GM21367 (cell line): Measurements from ENCODE around the gene NCOA3.
"Not testable (repeated sequence)": the region's sequence is repeated elsewhere in the genome, so short reads cannot be mapped to it uniquely, and the experiment has no call there.

Experiments
- ATAC-seq: cut with Tn5 transposase; IDR thresholded peaks from one replicate; pipeline ENCODE4 v1.9.1; 2021; ENCODE audit not compliant: unreplicated experiment

Gene NCOA3

DNA sequence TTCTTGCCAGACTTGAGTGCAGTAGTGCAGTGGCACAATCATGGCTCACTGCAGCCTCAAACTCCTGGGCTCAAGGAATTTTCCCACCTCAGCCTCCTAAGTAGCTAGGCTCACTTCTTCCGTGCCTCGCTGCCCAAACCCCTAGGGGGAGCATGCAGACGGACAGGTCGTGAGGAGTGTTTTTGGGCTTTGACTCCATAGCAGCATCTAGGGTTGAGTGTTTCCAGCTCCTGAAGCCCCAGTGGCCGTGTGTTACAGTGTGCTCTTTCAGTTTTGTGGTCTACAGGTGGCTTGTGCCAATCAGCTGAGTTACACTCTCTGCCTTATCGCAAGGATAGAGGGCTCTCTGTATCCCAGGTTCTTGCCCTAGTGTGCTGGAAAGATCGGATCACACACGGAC, 33.4 kb downstream of the NCOA3 start:
- ATAC-seq: no peak

DNA sequence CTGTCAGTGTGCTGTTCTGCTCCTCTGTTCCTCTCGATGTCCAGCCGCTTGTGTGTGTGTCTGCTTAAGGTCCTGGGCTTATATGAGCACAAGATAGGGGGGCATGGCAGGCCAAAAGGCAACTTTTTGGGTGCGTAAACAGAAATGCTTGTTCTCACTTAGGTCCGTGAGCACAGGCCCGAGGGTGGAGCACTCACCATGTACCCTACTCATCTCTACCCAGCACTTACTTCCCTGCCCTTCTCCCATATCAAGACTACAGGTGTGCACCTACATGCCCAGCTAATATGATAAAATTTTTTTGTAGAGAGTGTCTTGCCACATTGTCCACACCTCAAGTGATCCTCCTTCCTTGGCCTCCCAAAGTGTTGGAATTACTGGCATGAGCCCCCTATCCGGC, 34.3 kb downstream of the NCOA3 start:
- ATAC-seq: no peak

- ATAC-seq: no peak
Observed at GRCh38 chr20:47540443-47541354, 39.0 kb downstream of the NCOA3 start.

GRCh38 chr20:47541355-47541922, 39.8 kb downstream of the NCOA3 start:
- ATAC-seq: no peak

GRCh38 chr20:47543006-47543431, 41.3 kb downstream of the NCOA3 start:
- ATAC-seq: no peak

GRCh38 chr20:47544240-47544639, 42.6 kb downstream of the NCOA3 start:
- no peak for ATAC-seq

DNA sequence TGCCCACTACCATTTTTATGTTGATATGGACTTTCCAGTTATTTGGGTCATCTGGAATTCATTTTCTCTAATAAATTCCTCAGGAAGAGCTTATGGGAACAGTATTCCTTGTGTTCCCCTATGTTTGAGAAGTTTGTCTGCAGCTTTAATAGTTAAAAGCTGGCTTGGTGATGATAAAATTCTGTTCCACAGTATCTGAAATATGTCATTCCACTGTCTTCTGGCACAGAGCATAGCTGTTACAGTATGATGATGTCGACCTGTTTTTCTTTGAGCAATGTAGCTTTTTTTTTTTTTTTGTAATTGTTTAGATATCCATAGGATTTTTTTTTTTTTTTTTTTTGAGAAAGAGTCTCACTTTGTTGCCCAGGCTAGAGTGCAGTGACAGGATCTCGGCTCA, 43.2 kb downstream of the NCOA3 start:
- ATAC-seq: no peak

DNA sequence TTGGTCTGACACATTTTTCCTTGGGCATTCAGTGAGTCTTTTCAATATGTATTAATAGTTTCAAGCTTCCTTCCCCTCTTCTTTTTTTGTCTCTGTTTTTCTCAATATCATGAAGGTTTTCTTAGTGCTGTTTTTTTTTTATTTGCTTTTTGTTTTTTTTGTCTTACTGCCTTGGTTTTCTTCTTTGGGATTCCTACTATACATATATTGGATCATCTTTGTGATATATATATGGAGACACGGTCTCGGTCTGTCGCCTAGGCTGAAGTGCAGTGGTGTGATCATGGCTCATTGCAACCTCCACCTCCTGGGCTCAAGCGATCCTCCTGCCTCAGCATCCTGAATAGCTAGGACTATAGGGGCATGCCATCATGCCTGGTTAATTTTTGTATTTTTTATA, 43.8 kb downstream of the NCOA3 start:
- no peak for ATAC-seq

- ATAC-seq: no peak
Observed at GRCh38 chr20:47546184-47547033, 44.7 kb downstream of the NCOA3 start.

DNA sequence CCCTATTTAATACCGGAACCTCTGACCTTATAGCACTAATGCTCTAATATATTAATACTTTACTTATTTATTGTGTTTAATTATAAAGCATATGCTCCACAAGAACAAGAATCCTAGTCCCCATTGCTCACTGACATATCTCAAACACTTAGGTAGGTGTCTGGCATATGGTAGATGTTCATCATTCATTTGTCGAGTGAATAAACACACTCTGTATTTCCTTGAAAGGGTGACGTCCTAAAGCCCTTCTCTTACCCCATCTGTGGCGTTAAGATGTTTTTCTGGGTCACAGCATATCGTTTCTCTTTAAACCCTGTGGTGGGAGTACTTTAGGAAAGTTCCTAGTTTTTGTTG, 45.3 kb downstream of the NCOA3 start:
- ATAC-seq: no peak

GRCh38 chr20:47549671-47550070, 48.0 kb downstream of the NCOA3 start:
- ATAC-seq: no peak

- ATAC-seq: no peak
Observed at GRCh38 chr20:47551222-47551621, 49.5 kb downstream of the NCOA3 start.

DNA sequence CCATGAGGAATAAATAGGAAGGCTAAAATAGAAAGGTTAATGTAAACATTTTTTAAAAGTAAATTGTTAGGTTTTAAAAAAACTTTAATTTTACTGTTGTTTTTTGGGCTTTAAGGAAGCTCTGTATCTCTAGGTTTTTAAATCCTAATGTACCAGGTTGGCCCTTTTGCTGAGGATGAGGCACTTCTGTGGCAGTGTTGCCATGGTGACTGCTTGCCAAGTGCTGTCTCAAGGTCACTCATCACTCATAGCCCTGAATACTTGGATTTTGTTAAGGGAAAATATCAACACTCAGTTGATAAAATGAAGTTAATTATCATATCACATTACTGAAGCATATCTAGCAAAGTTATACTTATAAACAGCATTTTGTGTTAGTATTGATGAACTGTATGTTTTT, 50.2 kb downstream of the NCOA3 start:
- ATAC-seq: no peak

- no peak for ATAC-seq
Observed at GRCh38 chr20:47552996-47553395, 51.3 kb downstream of the NCOA3 start.

GRCh38 chr20:47553594-47554235, 52.0 kb downstream of the NCOA3 start:
- not testable (repeated sequence) for ATAC-seq

GRCh38 chr20:47554283-47554682, 52.6 kb downstream of the NCOA3 start:
- ATAC-seq: not testable (repeated sequence)

DNA sequence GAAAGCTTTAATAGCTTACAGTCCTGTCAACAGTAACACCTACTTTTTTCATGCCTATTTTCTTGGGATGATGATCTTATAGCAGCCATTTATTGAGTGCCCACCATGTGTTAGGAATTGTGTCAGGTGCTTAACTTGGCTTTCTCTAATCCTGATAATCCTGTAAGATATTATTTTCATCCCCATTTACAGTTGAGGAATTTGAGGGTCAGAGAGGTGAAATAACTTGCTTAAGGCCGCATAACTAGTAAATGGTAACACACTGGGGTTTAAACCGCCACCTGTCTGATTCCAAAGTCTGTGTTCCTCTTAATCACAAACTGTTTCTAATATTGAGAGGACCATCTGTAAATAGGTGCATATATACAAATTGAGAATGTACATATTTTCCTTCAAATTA, 55.5 kb downstream of the NCOA3 start:
- no peak for ATAC-seq

DNA sequence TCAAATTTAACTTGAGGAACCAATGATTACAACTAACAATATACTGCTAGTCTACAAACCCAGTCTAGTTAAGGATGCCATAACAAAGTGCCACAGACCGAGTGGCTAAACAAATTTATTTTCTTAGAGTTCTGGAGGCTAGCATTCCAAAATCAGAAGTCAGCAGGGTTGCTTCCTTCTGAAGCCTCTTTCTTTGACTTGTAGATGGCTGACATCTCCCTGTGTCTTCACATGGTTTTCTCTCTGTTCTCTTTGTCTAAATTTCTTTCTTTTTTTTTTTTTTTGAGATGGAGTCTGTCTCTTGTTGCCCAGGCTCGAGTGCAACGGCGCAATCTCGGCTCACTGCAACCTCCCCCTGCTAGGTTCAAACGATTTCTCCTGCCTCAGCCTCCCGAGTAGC, 56.1 kb downstream of the NCOA3 start:
- no peak for ATAC-seq

DNA sequence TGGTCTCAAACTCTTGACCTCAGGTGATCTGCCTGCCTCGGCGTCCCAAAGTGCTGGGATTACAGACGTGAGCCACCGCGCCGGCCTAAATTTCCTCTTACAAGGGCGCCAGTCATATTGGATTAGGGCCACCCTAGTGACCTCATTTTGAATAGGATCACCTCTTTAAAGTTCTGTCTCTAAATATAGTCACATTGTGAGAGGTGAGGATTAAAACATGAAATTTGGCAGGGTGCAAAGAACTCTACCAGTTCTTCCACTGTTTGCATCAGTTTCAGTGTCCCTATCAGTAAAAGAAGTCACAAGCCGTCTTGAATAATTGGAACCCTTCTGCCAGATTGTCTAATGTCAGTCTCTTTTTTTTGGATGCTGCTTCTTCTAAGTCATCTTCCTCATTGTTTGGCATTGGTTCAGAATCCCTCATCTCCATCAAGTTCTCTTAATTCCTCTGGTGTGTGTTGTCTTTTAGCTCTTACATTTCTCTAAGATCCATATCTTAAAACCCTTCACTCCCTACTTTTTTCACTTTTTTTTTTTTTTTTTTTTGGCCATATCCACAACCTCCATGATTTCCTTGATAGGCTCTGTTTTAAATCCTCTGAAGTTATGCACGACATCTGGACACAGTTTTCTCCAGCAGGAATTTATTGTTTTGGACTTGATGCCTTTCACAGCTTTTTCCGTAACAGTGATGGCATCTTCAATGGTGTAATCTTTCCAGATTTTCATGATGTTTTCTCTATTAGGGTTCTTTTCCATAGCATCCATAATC, 56.8 kb downstream of the NCOA3 start:
- no peak for ATAC-seq

GRCh38 chr20:47559141-47559540, 57.5 kb downstream of the NCOA3 start:
- ATAC-seq: no peak
